GM19372 (cell line): Measurements from ENCODE around the gene RPS13.
"Not testable (repeated sequence)": the region's sequence is repeated elsewhere in the genome, so short reads cannot be mapped to it uniquely, and the experiment has no call there.

ENCODE experiments used
- ATAC-seq: cut with Tn5 transposase; IDR thresholded peaks from one replicate; pipeline ENCODE4 v1.9.1; 2021; ENCODE audit warnings: mild to moderate bottlenecking, low read depth, moderate library complexity; ENCODE audit not compliant: unreplicated experiment

The RPS13 gene

GRCh38 chr11:17036666-17037658, 40.5 kb downstream of the RPS13 start:
- ATAC-seq, result no peak

GRCh38 chr11:17034027-17034426, 43.4 kb downstream of the RPS13 start:
- not testable (repeated sequence) for ATAC-seq

GRCh38 chr11:17026487-17027082, 50.9 kb downstream of the RPS13 start:
- no peak for ATAC-seq

- ATAC-seq, result no peak
Observed at GRCh38 chr11:17024924-17025323, 52.5 kb downstream of the RPS13 start.
